Calu3 (cell line): ENCODE results near the gene FAM13B. TPM values are rescaled to one million over a fixed set of nuclear protein-coding genes. Genes with fewer than 3 reads are reported as not detected.

ENCODE experiments used
- BruUV-seq: library from RNA; stranded (reverse); fragments of 400-500 nt; replicated peaks from 2 replicates; lab custom pipeline; 2021; lab: Mats Ljungman, UMichigan
- CTCF ChIA-PET: fragments of 300-600 bp; sonication (Branson Sonifier 250); formaldehyde crosslinking; loops from one replicate; lab custom pipeline; 2022; ENCODE audit warnings: antibody characterized with exemption; lab: Charles Lee
- DNase-seq: peaks from one replicate; pipeline ENCODE4 v3.0.0; 2022
- H3K27ac Mint-ChIP-seq: one replicate; pipeline ENCODE4 v1.8.0; 2022; ENCODE audit warnings: mixed read lengths; ENCODE audit not compliant: unreplicated experiment
- H3K27me3 Mint-ChIP-seq: one replicate; pipeline ENCODE4 v1.8.0; 2022; ENCODE audit warnings: mixed read lengths; ENCODE audit not compliant: unreplicated experiment
- H3K36me3 Mint-ChIP-seq: one replicate; pipeline ENCODE4 v1.8.0; 2022; ENCODE audit warnings: mild to moderate bottlenecking, moderate library complexity, mixed read lengths; ENCODE audit not compliant: insufficient read depth, unreplicated experiment
- H3K4me1 Mint-ChIP-seq: one replicate; pipeline ENCODE4 v1.8.0; 2022; ENCODE audit warnings: mild to moderate bottlenecking, low read depth, mixed read lengths; ENCODE audit not compliant: unreplicated experiment
- H3K4me3 Mint-ChIP-seq: one replicate; pipeline ENCODE4 v1.8.0; 2022; ENCODE audit warnings: mild to moderate bottlenecking, low read depth, moderate library complexity, mixed read lengths; ENCODE audit not compliant: unreplicated experiment
- H3K9me3 Mint-ChIP-seq: one replicate; pipeline ENCODE4 v1.8.0; 2022; ENCODE audit warnings: low read depth, mixed read lengths; ENCODE audit not compliant: unreplicated experiment
- CTCF ChIP-seq: fragments of 200-600 bp; IDR thresholded peaks from one replicate; pipeline ENCODE4 v1.8.0; 2022; ENCODE audit warnings: antibody characterized with exemption; ENCODE audit not compliant: unreplicated experiment
- intact Hi-C: fragments of 100-400 bp; cut with micrococcal nuclease; formaldehyde crosslinking; loops from one replicate; pipeline ENCODE4 v1.10.0; 2022; ENCODE audit not compliant: unreplicated experiment
- total RNA-seq: library from RNA; stranded (reverse); gene quantifications from 2 replicates; pipeline ENCODE4 v1.2.3, GENCODE V29; 2022

The FAM13B gene
- total RNA-seq, 1 experiment from 2014 or later = 34.9 TPM

GRCh38 chr5:138018849-138019248 lies 14.0 kb downstream of the FAM13B start:
- no peak for TF ChIP-seq CTCF
- CTCF ChIA-PET = no interaction called here

GRCh38 chr5:138015916-138016315 lies 17.0 kb downstream of the FAM13B start:
- no peak for DNase-seq
- BruUV-seq = no TSS peak
- no peak overlapping the region for H3K27ac Mint-ChIP-seq
- H3K4me1 Mint-ChIP-seq = no peaks in the 10 kb centered on the region
- H3K36me3 Mint-ChIP-seq = peaks cover 45% of the 10 kb centered on the region
- H3K27me3 Mint-ChIP-seq = no peaks in the 10 kb centered on the region
- CTCF ChIA-PET = no interaction called here
- H3K4me3 Mint-ChIP-seq = no peak overlapping the region
- intact Hi-C loops = no loop called here
- H3K9me3 Mint-ChIP-seq = no peaks in the 10 kb centered on the region
- TF ChIP-seq CTCF = no peak

More at GRCh38 chr5:138018849-138019248, 14.0 kb downstream of the FAM13B start:
- no peak overlapping the region for H3K4me3 Mint-ChIP-seq
- intact Hi-C loops = no loop called here
- peaks cover 11% of the 10 kb centered on the region for H3K4me1 Mint-ChIP-seq
- peaks cover 24% of the 10 kb centered on the region for H3K36me3 Mint-ChIP-seq
- DNase-seq = no peak
- no peak overlapping the region for H3K27ac Mint-ChIP-seq
- no peaks in the 10 kb centered on the region for H3K9me3 Mint-ChIP-seq
- no TSS peak for BruUV-seq
- no peaks in the 10 kb centered on the region for H3K27me3 Mint-ChIP-seq

GRCh38 chr5:138011991-138012390 lies 20.9 kb downstream of the FAM13B start:
- H3K4me1 Mint-ChIP-seq = no peaks in the 10 kb centered on the region

GRCh38 chr5:138000102-138000723 lies 32.7 kb downstream of the FAM13B start:
- H3K36me3 Mint-ChIP-seq = peaks cover 13% of the 10 kb centered on the region
- peak overlapping the region; percentile 88 for H3K27ac Mint-ChIP-seq
- TF ChIP-seq CTCF = no peak
- DNase-seq = peak; percentile 23
- CTCF ChIA-PET = interaction anchor here (0.6 kb wide), 1 partner anchor 395 kb away, joined by 3 read pairs; no protein-coding TSS in a partner anchor
- no peaks in the 10 kb centered on the region for H3K27me3 Mint-ChIP-seq
- no TSS peak for BruUV-seq
- no peak overlapping the region for H3K4me3 Mint-ChIP-seq
- H3K4me1 Mint-ChIP-seq = peaks cover 57% of the 10 kb centered on the region
- intact Hi-C loops = no loop called here
- H3K9me3 Mint-ChIP-seq = no peaks in the 10 kb centered on the region

More at GRCh38 chr5:138011991-138012390, 20.9 kb downstream of the FAM13B start:
- CTCF ChIA-PET = no interaction called here
- intact Hi-C loops = no loop called here
- no peaks in the 10 kb centered on the region for H3K27me3 Mint-ChIP-seq
- peaks cover 46% of the 10 kb centered on the region for H3K36me3 Mint-ChIP-seq
- H3K27ac Mint-ChIP-seq = no peak overlapping the region
- no peak overlapping the region for H3K4me3 Mint-ChIP-seq
- H3K9me3 Mint-ChIP-seq = no peaks in the 10 kb centered on the region
- TF ChIP-seq CTCF = no peak
- DNase-seq = no peak
- no TSS peak for BruUV-seq
